GM12801 (cell line): ENCODE results near the gene CCDC38.

Source experiments
- TF ChIP-seq, protein P1 (sequence below): IDR thresholded peaks from one replicate; pipeline ENCODE4 v1.5.1; 2011; ENCODE audit warnings: control low read depth; ENCODE audit not compliant: insufficient read length; ENCODE audit errors: extremely low read depth

The CCDC38 gene

DNA sequence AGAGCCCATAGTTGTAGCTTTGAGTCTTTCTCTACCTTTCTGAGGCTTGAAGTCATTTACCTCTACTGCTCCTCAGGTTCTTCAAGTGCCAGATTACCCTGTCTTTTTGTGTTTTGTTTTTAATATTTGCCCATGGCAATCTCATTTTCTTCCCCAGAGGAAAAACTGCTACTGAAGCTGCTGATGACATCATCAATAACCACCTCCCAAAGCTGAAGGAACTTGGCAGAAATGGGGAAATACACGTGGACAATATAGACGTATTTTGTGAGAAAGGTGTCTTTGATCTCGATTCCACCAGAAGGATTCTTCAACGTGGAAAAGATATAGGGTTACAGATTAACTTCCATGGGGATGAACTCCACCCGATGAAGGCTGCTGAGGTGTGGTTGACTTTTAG is 17.8 kb upstream of the CCDC38 start:
- TF ChIP-seq, protein P1, sequence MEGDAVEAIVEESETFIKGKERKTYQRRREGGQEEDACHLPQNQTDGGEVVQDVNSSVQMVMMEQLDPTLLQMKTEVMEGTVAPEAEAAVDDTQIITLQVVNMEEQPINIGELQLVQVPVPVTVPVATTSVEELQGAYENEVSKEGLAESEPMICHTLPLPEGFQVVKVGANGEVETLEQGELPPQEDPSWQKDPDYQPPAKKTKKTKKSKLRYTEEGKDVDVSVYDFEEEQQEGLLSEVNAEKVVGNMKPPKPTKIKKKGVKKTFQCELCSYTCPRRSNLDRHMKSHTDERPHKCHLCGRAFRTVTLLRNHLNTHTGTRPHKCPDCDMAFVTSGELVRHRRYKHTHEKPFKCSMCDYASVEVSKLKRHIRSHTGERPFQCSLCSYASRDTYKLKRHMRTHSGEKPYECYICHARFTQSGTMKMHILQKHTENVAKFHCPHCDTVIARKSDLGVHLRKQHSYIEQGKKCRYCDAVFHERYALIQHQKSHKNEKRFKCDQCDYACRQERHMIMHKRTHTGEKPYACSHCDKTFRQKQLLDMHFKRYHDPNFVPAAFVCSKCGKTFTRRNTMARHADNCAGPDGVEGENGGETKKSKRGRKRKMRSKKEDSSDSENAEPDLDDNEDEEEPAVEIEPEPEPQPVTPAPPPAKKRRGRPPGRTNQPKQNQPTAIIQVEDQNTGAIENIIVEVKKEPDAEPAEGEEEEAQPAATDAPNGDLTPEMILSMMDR: no peak

DNA sequence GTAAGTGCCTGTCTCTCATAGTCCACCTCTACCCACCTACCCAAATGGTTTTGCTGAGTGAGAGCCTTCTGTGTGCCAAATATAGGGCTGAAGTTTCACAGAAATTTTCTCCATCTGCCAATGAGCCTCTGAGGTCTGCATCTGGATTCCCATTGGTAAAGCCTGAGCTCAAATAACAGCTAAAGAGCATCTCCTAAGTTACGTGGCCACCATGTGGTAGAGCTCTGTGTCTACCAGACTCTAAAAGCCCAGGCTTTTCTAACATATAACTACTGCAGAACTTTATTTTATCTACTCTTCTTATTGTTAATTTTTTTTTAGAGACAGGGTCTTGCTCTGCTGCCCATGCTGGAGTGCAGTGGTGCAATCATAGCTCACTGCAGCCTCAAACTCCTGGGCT is 16.7 kb upstream of the CCDC38 start:
- TF ChIP-seq, protein P1: no peak

DNA sequence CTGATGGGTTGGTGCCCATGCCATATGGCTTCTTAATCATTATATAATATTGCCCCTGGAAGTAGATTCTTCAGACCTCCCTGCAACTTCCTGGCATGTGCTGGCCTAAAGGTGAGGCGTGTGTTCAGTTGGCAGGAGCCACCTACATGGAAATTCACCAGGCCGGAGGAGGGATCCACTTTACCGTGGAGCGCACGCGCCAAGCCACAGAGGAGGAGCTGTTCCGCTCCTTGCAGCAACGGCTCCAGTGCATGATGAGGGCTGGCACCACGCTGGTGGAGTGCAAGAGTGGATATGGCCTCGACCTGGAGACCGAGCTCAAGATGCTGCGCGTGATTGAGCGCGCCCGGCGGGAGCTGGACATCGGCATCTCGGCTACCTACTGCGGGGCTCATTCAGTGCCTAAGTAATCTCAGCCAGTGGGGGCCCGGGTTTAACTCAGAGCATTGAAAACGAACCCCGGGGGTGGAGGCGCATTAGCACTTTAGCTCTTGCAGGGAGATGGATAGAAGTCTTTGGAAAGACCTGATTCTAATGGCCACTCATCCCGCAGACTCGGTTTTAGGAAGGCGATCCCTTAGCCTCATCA is 14.2 kb upstream of the CCDC38 start:
- TF ChIP-seq, protein P1: no peak

DNA sequence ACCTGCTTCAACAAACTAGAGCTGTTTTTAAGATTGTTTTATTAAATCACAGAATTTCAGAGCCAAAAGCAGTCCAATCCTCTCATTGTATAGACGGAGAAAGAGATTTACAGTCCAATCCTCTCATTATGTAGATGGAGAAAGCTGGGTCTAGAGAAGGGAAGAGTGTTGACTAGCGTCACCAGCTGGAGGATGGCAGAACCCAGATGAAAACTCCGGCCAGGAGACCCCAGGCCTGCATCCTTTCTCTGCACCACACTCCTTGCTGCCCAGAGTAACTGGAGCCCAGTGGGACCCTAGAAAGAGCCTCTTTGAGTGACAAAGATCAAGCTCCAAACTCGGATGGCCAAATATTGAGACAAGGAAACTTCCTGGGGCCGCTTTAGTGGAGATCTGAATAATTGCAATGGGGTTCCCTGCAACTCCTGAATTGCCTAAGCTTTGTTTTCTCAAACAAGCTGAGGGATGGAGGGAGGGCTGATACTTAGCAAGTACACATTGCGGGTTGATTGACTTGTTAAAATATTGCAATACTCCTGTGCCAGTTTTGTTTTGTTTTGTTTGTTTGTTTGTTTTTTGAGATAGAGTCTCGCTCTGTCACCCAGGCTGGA is 13.2 kb upstream of the CCDC38 start:
- TF ChIP-seq, protein P1: no peak

DNA sequence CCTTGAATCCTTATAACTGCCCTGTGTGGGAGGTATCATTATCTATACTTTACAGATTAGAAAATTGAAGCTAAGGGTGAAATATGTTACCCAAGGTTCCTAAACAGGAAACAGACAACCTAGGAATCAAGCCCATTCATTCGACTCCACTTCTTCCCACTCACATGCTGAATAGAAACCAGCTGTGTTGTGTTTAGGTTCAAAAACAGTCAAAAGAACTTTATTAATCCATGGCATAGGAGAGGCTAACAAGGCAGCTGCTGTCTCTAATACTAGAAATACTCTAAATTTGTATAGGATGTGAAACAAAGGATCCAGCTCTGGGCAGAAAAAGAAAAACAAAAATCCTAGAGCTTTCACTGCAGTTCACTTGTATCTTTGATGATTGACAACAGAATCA is 10.6 kb upstream of the CCDC38 start:
- TF ChIP-seq, protein P1: no peak

DNA sequence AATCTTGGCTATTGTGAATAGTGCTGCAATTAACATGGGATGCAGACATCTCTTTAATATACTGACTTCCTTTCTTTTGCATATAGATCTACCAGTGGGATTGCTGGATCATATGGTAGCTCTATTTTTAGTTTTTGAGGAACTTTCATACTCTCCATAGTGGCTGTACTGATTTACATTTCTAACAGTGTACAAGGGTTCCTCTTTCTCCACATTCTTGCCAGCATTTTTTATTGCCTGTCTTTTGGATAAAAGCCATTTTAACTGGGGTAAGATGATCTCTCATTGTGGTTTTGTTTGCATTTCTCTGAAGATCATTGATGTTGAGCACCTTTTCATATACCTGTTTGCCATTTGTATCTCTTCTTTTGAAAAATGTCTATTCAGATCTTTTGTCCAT is 9.1 kb upstream of the CCDC38 start:
- TF ChIP-seq, protein P1: no peak

DNA sequence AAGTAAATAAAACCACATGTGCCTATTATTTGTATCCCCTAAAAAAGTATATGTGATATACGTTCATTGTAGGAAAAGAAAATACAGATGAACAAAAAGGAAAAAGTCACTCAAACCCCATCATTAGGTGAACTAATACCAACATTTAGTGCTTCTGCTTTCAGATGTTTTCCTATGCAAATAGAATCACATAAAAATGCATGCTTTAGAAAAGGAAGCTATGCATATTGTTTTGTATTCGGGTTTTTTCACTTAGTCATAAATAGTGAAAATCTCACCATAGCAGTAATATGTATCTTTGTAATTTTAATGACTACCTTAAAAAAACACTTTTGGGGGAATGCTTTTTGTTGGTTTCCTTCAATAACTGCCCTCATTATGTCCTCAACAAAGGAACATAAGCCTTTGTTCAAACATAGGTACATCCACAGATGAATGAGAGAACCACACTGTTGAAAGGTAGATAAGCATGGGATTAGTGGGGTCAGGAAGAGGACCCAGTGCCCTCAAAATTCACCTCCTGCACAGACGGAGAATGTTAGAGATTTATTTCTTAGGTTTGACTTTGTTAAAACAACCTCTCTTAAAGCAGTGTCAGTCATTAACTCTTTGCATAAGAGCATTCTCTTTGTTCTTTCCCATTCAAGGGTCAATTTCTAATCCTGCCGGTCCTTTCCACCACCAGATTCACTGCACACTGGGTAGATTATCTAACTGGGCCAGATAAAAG is 7.2 kb upstream of the CCDC38 start:
- TF ChIP-seq, protein P1: no peak
